ENCODE data around the gene HDAC4. TPM values are rescaled to one million over a fixed set of nuclear protein-coding genes. Genes with fewer than 3 reads are reported as not detected.

Gene HDAC4
- total RNA-seq, 8 experiments from 2014 or later: 12.2 to 55.7 (median 18.1) TPM

GRCh38 chr2:239021651-239022436 is 379.0 kb downstream of the HDAC4 start:
- no peak overlapping the region for H3K27ac ChIP-seq
- in situ Hi-C loops (cut with MboI; ENCODE audit: low pct_unique_long_range_greater_than_20kb in 2 of 9, low sequenced_read_pairs in 9 of 9, unreplicated experiment in 9 of 9): no loop called here
- 57 to 90% (median 83%) methylated on average over 2 to 16 of the region's 18 CpGs; no CpG with 5 or more reads in 3 of the 10 experiments for WGBS, 10 experiments

GRCh38 chr2:239021224-239021623 is 379.6 kb downstream of the HDAC4 start:
- Histone ChIP-seq H3K4me1 (replicated peaks in 1 of 2) (peaks cover 3 to 7% of the 10 kb centered on the region in 2 donors), H3K27ac (no peak overlapping the region), H3K4me3 (no peak overlapping the region)
- ATAC-seq (replicated peaks in 6 of 8): no peak
- 0 to 100% (median 67%) methylated on average over 1 to 3 of the region's 6 CpGs; no CpG with 5 or more reads in 5 of the 10 experiments for WGBS, 10 experiments
- in situ Hi-C loops (cut with MboI; ENCODE audit: low pct_unique_long_range_greater_than_20kb in 2 of 9, low sequenced_read_pairs in 9 of 9, unreplicated experiment in 9 of 9): no loop called here

More at GRCh38 chr2:239021651-239022436, 379.0 kb downstream of the HDAC4 start:
- Histone ChIP-seq H3K4me1 (replicated peaks in 1 of 2) (peaks cover 5 to 10% of the 10 kb centered on the region in 2 donors), H3K4me3 (no peak overlapping the region)
- ATAC-seq (replicated peaks in 6 of 8): no peak

DNA sequence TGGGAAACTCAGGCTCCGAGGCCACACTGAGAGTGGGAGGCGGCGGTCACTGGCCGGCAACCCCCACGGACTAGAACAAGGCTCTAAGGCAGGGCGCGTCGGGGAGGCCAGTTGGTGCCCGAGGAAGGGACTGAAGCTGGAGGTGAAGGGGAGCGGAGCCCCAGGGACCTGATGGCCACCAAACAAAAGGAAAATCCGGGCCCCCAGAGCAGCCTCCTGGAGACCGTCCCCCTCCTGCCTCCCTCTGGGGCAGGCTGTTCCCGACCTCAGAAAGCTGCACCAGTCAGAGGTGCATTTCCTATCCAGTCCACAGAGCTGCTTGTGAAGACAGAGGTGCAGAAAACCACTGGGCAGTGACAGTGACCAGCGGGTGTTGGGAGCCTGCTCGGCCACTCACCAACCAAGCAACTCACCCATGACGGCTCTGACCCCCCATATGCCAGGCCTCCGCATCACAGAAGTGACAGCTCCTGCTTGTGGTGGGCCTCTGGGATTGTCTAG is 380.2 kb downstream of the HDAC4 start:
- H3K4me1 ChIP-seq (replicated peaks in 1 of 2): peaks cover 7 to 11% of the 10 kb centered on the region in 2 donors
- 20 to 100% (median 77%) methylated on average over 1 to 6 of the region's 17 CpGs; no CpG with 5 or more reads in 6 of the 10 experiments for WGBS, 10 experiments
- ATAC-seq (replicated peaks in 6 of 8): no peak
- H3K27ac ChIP-seq: no peak overlapping the region
- in situ Hi-C loops (cut with MboI; ENCODE audit: low pct_unique_long_range_greater_than_20kb in 2 of 9, low sequenced_read_pairs in 9 of 9, unreplicated experiment in 9 of 9): no loop called here
- H3K4me3 ChIP-seq: no peak overlapping the region

DNA sequence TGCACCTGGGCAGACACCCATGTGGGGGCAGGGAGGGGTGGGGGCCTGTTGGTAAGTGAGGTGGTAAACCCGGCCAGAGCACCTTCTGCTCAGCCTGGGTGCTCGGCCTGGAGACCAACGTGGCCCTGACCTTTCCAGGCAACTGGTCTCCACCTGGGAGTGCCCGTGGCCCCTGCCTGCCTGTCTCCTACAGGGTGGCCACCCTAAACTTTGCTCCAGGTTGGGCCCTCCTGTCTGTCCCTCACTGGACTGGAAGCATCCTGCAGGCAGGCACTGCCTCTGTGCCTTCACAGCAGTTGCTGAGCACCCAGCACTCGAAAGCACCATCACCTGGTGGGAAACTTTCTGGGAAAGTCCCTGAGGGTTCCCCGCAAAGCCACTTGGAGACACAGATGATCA is 381.6 kb downstream of the HDAC4 start:
- in situ Hi-C loops (cut with MboI; ENCODE audit: low pct_unique_long_range_greater_than_20kb in 2 of 9, low sequenced_read_pairs in 9 of 9, unreplicated experiment in 9 of 9): no loop called here
- WGBS, 10 experiments: 40 to 86% (median 70%) methylated on average over 1 to 3 of the region's 6 CpGs; no CpG with 5 or more reads in 4 of the 10 experiments
- no peak for ATAC-seq (replicated peaks in 6 of 8)
- Histone ChIP-seq H3K4me3 (no peak overlapping the region), H3K4me1 (replicated peaks in 1 of 2) (peaks cover 10 to 11% of the 10 kb centered on the region in 2 donors), H3K27ac (no peak overlapping the region)

- no peak overlapping the region for H3K4me3 ChIP-seq
- in situ Hi-C loops (cut with MboI; ENCODE audit: low pct_unique_long_range_greater_than_20kb in 2 of 9, low sequenced_read_pairs in 9 of 9, unreplicated experiment in 9 of 9): no loop called here
- H3K4me1 ChIP-seq (replicated peaks in 1 of 2): peaks cover 10 to 13% of the 10 kb centered on the region in 2 donors
- no peak for ATAC-seq (replicated peaks in 6 of 8)
- H3K27ac ChIP-seq: no peak overlapping the region
- WGBS, 10 experiments: 50 to 100% (median 74%) methylated on average over 1 to 2 of the region's 17 CpGs; no CpG with 5 or more reads in 5 of the 10 experiments
Measured at GRCh38 chr2:239018271-239019182, 382.3 kb downstream of the HDAC4 start.

- no peak overlapping the region for H3K4me3 ChIP-seq
- WGBS, 10 experiments: 41 to 90% (median 78%) methylated on average over 1 to 7 of the region's 12 CpGs; no CpG with 5 or more reads in 3 of the 10 experiments
Measured at GRCh38 chr2:239017491-239018098, 383.2 kb downstream of the HDAC4 start.

GRCh38 chr2:239015901-239016675 is 384.7 kb downstream of the HDAC4 start:
- 0 to 100% (median 73%) methylated on average over 1 to 12 of the region's 19 CpGs; no CpG with 5 or more reads in 3 of the 10 experiments for WGBS, 10 experiments
- no peak overlapping the region for H3K4me3 ChIP-seq
- H3K4me1 ChIP-seq (replicated peaks in 1 of 2): peaks cover 10 to 17% of the 10 kb centered on the region in 2 donors
- H3K27ac ChIP-seq: no peak overlapping the region
- ATAC-seq (replicated peaks in 6 of 8): peak in 5 of 8 experiments; percentile 35 to 75 (median 71)
- in situ Hi-C loops (cut with MboI; ENCODE audit: low pct_unique_long_range_greater_than_20kb in 2 of 9, low sequenced_read_pairs in 9 of 9, unreplicated experiment in 9 of 9): no loop called here

More at GRCh38 chr2:239017491-239018098, 383.2 kb downstream of the HDAC4 start:
- H3K27ac ChIP-seq: no peak overlapping the region
- ATAC-seq (replicated peaks in 6 of 8): no peak
- in situ Hi-C loops (cut with MboI; ENCODE audit: low pct_unique_long_range_greater_than_20kb in 2 of 9, low sequenced_read_pairs in 9 of 9, unreplicated experiment in 9 of 9): no loop called here
- peaks cover 10 to 17% of the 10 kb centered on the region in 2 donors for H3K4me1 ChIP-seq (replicated peaks in 1 of 2)

GRCh38 chr2:239015218-239015900 is 385.5 kb downstream of the HDAC4 start:
- WGBS, 10 experiments: 20 to 100% (median 84%) methylated on average over 1 to 6 of the region's 25 CpGs; no CpG with 5 or more reads in 2 of the 10 experiments
- H3K4me3 ChIP-seq: no peak overlapping the region
- ATAC-seq (replicated peaks in 6 of 8): peak in 6 of 8 experiments; percentile 29 to 72 (median 60)
- H3K27ac ChIP-seq: no peak overlapping the region
- H3K4me1 ChIP-seq (replicated peaks in 1 of 2): peaks cover 10 to 17% of the 10 kb centered on the region in 2 donors
- in situ Hi-C loops (cut with MboI; ENCODE audit: low pct_unique_long_range_greater_than_20kb in 2 of 9, low sequenced_read_pairs in 9 of 9, unreplicated experiment in 9 of 9): no loop called here

DNA sequence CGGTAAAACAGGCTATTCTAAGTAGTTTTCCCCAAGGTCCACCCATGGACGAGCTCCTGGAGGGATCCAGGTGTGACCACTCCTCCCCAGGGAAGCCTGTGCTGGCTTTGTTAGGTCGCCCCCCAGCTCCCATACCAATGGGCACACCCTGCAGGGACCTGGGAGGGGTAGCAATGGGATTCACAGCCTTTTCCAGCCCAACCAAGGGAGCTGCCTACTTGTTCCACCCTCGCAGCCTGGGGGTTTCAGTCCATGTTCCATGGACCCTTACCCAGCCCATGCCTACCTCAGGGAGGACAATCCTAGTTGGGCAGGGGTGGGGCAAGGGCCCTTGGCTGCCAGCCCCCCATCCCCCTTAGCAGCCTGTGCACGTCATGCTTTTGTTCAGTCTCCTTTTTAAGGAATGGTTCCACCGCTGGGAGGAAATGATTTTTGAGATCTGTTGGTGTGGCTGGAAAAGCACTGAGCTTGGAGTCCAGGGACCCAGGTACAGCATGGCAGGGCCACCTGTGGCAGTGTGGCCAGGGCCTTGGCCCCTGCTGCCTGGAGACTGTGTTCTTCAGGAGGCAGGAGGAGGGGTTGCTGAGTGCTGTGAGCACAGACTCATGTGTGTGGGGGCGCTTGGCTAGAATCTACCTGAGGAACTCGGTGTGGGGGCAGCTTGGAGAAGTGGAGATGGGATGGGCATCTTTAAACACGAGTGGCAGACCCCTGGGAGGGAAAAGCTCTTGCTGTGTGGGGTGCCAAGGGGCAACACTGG is 386.2 kb downstream of the HDAC4 start:
- 50 to 100% (median 76%) methylated on average over 1 to 7 of the region's 9 CpGs; no CpG with 5 or more reads in 3 of the 10 experiments for WGBS, 10 experiments
- H3K4me1 ChIP-seq (replicated peaks in 1 of 2): peaks cover 14 to 19% of the 10 kb centered on the region in 2 donors
- H3K27ac ChIP-seq: no peak overlapping the region
- H3K4me3 ChIP-seq: no peak overlapping the region
- ATAC-seq (replicated peaks in 6 of 8): no peak
- in situ Hi-C loops (cut with MboI; ENCODE audit: low pct_unique_long_range_greater_than_20kb in 2 of 9, low sequenced_read_pairs in 9 of 9, unreplicated experiment in 9 of 9): no loop called here

DNA sequence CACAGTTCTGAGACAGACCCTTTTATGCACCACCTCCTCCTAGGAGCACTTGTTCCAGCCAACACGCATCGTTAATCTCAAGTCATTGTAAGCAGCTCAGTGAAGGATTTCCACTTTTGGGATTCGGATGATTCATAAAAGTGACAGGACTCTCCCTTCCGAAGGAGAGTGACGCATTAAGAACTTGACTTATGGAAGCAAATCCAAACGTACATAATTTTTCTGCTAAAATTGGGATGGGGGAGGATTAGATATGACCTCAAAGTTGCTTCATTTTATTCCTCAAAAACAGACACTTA is 387.2 kb downstream of the HDAC4 start:
- H3K4me1 ChIP-seq (replicated peaks in 1 of 2): peaks cover 23 to 29% of the 10 kb centered on the region in 2 donors
- WGBS, 10 experiments: 46 to 90% (median 68%) methylated on average over 1 to 6 of the region's 6 CpGs; no CpG with 5 or more reads in 1 of the 10 experiments
- ATAC-seq (replicated peaks in 6 of 8): peak in 1 of 8 experiments; percentile 30
- H3K27ac ChIP-seq: no peak overlapping the region
- in situ Hi-C loops (cut with MboI; ENCODE audit: low pct_unique_long_range_greater_than_20kb in 2 of 9, low sequenced_read_pairs in 9 of 9, unreplicated experiment in 9 of 9): no loop called here
- no peak overlapping the region for H3K4me3 ChIP-seq

Data from motor neuron (in vitro differentiated cells).